ENCODE data around the gene MYMX. TPM values are rescaled to one million over a fixed set of nuclear protein-coding genes. Genes with fewer than 3 reads are reported as not detected.

The MYMX gene
- total RNA-seq, 1 experiment from 2014 or later, result 1.8 TPM

GRCh38 chr6:44227148-44227793 is 10.5 kb downstream of the MYMX start:
- POLR2A ChIA-PET, result interaction anchor here (0.6 to 0.8 kb wide), 3 partner anchors 29 to 131 kb away, joined by 3 to 5 read pairs (median 3); no protein-coding TSS in a partner anchor
- TF ChIP-seq CTCF (IDR thresholded peaks at IDR 0.05) (no peak), POLR2AphosphoS5 (IDR thresholded peaks at IDR 0.05; ENCODE audit: low read depth, low read length) (no peak), SIN3A (IDR thresholded peaks at IDR 0.05; ENCODE audit: borderline replicate concordance, insufficient read depth, low read depth, low read length) (no peak), REST (IDR thresholded peaks at IDR 0.05; ENCODE audit: insufficient read depth in 1 of 2, low read depth in 2 of 2, low read length in 1 of 2) (no peak), TCF7L2 (IDR thresholded peaks at IDR 0.05; ENCODE audit: low read depth, low read length) (no peak)
- CTCF ChIA-PET, result no interaction called here
- H3K36me3 ChIP-seq (ENCODE audit: control insufficient read depth, insufficient read depth, low read length), result peaks cover 5% of the 10 kb centered on the region
- H3K9me3 ChIP-seq (ENCODE audit: control insufficient read depth, insufficient read depth, low read depth, low read length), result no peaks in the 10 kb centered on the region
- BruUV-seq (replicated peaks), result no TSS peak
- no peaks in the 10 kb centered on the region for H3K27me3 ChIP-seq (ENCODE audit: control insufficient read depth, insufficient read depth, low read length)
- no peak overlapping the region for H3K4me3 ChIP-seq (ENCODE audit: low read depth in 2 of 2, low read length in 2 of 2)
- intact Hi-C loops (cut with micrococcal nuclease; ENCODE audit: unreplicated experiment) (no loop called here), in situ Hi-C loops (cut with HindIII; ENCODE audit: low pct_unique_long_range_greater_than_20kb, low sequenced_read_pairs) (no loop called here)
- ATAC-seq, result no peak
- DNase-seq (ENCODE audit: low read depth, low spot score), result no peak
- H3K4me1 ChIP-seq (ENCODE audit: control insufficient read depth, insufficient read depth, low read length), result peaks cover 52% of the 10 kb centered on the region
- H3K27ac ChIP-seq (ENCODE audit: low read length), result peak overlapping the region; percentile 51

- ChIA-PET CTCF (no interaction called here), POLR2A (no interaction called here)
- TF ChIP-seq TCF7L2 (IDR thresholded peaks at IDR 0.05; ENCODE audit: low read depth, low read length), result no peak
- no peak for TF ChIP-seq CTCF (IDR thresholded peaks at IDR 0.05)
- TF ChIP-seq POLR2AphosphoS5 (IDR thresholded peaks at IDR 0.05; ENCODE audit: low read depth, low read length), result no peak
- no peak for TF ChIP-seq SIN3A (IDR thresholded peaks at IDR 0.05; ENCODE audit: borderline replicate concordance, insufficient read depth, low read depth, low read length)
- no peak for TF ChIP-seq REST (IDR thresholded peaks at IDR 0.05; ENCODE audit: insufficient read depth in 1 of 2, low read depth in 2 of 2, low read length in 1 of 2)
- H3K4me3 ChIP-seq (ENCODE audit: low read depth in 2 of 2, low read length in 2 of 2), result no peak overlapping the region
- no peaks in the 10 kb centered on the region for H3K27me3 ChIP-seq (ENCODE audit: control insufficient read depth, insufficient read depth, low read length)
- in situ Hi-C loops (cut with HindIII; ENCODE audit: low pct_unique_long_range_greater_than_20kb, low sequenced_read_pairs) (no loop called here), intact Hi-C loops (cut with micrococcal nuclease; ENCODE audit: unreplicated experiment) (no loop called here)
- ATAC-seq, result no peak
- DNase-seq (ENCODE audit: low read depth, low spot score), result no peak
- H3K4me1 ChIP-seq (ENCODE audit: control insufficient read depth, insufficient read depth, low read length), result peaks cover 52% of the 10 kb centered on the region
- H3K36me3 ChIP-seq (ENCODE audit: control insufficient read depth, insufficient read depth, low read length), result peaks cover 5% of the 10 kb centered on the region
- no peaks in the 10 kb centered on the region for H3K9me3 ChIP-seq (ENCODE audit: control insufficient read depth, insufficient read depth, low read depth, low read length)
- peak overlapping the region; percentile 51; the same call in 1 of the 2 replicates for H3K27ac ChIP-seq (ENCODE audit: low read length)
- BruUV-seq (replicated peaks), result no TSS peak
These were observed 11.3 kb downstream of the MYMX start for GRCh38 chr6:44228031-44228430.
